EL (cell line): Measurements from ENCODE around the gene SLC2A10.

Experiments
- DNase-seq: peaks from one replicate; pipeline ENCODE4 v3.0.0-alpha.2; 2016

The SLC2A10 gene

DNA sequence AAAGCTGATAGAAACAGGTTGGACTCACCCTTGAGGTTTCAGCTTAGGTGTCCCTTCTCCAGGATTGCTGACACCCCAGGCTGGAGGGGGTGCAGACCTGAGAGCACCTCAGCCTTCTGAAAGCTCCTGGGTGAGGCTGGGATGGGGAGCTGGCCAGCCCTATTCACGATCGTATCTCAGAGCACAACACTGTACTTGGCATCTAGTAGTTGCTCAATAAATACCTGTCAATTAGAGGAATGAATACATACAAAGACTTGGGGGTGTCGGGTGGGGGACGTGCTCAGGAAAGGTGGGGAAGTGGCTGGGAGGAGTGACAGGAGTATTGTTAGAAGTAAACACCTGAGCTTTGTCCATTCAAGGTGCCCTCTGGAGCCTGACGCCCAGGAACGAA lies 61.7 kb downstream of the SLC2A10 start:
- no peak for DNase-seq

DNA sequence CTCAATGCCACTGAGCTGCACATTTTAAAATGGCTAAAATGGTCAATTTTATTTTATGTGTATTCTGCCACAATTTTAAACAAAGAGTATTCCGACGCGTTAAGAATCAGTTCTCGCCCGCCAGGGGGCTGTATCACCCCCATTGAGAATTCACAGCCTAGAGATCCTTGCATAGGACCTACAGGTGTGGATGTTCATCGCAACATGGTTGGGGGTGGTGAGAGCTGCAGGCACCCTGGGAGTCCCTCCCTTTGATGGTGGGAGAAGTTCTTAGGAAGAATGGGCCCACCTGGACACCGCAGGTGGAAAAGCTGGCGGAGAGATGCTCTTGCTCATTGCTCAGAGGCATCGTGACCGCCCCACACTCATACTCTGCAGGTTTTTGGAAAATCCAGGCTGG lies 63.5 kb downstream of the SLC2A10 start:
- DNase-seq = no peak

DNA sequence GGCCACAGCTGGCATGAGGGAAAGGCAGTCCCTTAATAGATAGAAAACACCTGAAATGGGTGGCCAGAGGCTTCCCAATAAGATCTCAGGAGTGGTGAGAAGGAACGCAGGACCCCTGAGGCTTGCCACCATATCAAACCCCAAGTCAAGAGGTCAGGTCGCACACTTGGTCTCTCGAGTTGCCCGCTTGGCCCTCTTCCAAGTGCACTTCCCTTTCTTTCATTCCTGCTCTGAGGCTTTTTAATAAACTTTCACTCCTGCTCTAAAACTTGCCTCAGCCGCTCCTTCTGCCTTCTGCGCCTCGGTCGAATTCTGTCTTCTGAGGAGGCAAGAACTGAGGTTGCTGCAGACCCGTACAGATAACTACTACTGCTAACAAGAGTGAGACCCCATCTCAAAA lies 64.2 kb downstream of the SLC2A10 start:
- DNase-seq = no peak

DNA sequence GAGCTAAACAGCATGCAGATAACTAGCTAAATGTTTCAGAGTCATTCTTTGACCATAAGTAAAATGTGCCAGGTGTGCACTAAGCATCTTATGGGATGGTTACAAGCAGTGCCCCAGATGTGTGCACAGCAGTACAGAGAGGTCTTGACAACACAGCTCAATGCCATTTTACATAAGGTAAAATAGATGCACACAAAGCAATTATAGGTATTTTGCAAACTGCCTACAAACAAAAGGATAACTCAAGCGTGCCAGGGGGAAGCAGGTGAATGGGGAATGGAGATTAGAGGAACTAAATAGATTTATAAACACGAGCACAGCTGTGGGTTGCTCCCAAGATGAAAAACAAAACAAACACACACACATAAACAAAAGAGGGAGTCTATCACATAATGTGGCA lies 64.8 kb downstream of the SLC2A10 start:
- no peak for DNase-seq

DNA sequence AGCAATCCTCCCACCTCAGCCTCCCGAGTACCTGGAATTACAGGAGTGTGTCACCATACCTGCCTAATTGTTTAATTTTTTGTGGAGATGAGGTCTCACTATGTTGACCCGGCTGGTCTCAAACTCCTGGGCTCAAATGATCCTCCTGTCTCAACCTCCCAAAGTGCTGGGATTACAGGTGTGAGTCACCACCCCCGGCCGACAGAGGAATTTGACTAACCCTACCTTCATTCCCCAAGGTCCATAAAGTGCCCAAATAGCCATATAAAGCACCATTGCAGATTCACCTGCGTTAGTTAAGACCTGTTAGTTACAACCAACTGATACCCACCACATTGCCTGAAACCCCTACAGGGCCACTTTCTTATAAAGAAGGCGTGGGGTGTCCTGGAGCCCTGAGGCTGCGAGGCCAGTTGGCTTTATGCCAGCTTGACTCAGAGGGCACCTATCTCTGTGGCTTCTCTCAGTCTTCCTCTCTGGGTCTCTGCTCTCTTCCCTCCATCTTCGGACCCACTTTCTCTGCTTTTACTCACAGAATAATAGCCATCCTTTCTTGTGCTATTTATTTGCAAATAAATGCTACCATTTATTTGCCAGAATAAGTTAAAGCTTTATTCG lies 65.6 kb downstream of the SLC2A10 start:
- no peak for DNase-seq

DNA sequence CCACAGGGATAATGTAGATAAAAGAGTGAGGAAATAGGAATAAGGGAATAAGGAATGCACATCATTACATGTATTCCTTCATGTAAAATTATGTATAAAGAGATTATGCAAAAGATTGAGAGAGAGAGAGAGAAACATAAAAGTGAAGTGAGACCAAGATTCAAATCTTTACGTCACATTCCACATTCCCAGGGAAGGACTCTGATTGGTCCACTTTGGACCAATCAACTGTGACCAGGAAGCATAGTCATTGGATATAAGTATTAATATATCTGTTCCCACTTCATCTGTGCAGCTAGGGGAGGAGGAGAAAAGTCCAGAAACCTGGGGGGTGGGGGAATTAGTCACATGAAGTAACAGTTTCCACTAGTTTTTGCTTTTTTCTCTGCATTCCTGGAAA lies 66.4 kb downstream of the SLC2A10 start:
- DNase-seq = no peak

DNA sequence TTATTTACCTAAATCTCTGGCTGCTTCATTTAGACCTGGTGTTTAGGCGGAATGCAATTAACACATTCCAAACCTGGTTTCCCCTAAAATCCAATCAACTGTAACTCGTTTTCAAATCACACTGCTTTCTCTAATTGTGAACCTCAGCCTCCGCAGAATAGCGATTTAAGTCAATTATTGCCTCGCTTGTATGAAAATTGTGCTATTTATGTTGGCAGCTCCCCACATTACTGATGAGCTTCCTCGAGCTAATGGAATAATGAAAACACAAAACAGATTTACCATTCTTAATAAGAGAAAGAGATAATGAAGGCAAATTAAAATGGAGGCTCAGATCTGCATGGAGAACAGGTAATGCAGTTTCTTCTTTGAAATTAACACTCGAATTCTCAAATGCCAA lies 67.9 kb downstream of the SLC2A10 start:
- DNase-seq = no peak

DNA sequence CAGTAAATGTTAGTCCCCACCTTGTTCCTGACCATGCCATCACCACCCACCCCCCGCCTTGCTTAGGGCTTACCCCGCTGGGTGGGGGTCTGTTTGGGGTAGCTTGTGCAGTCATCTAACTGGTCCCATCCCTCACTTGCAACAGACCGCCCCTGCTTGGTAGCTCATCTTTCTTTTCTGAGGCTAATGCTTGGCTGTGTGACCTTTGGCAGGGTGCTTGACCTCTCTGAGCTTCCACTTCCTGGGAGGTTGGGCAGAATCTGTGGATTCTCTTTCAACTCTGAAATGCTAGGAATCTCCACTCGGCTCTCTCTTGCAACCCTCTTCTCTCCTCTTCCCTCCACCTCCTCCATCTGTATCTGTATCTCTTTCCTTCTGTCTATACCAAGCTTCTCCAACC lies 70.4 kb downstream of the SLC2A10 start:
- no peak for DNase-seq

DNA sequence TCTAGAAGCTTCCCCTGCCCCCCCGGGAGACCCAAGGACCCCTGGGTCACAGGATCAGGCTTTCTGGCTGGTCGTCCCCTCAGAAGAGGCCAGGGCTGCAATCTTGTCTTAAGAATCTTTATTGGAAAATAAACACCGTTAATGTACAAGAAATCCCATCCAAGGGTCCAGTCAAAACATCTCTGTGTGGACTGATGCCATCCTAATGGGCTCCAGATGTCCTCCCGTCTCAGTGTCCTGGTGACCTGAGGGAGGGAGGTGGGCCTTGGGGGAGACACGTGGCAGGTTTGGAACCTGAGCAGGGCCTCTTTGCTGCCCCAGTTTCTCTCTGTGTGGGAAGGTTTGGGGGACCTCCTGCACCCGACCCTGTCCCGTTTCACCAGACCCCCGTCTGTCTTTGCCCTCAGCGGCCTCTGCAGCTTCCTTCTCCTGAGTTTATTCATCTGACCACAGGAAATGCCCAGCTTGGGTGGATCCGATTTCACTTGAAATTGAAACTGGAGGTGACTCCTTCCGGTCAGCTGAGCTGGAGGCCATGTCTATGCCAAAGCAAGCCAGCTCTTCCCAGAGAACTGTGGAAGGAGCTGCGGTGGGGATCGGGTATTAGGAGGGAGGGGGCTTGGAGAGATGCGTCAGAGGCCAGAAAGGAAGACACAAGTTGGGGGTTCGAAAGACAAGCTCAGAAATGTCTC lies 75.1 kb downstream of the SLC2A10 start:
- peak; percentile 57 for DNase-seq
